Stimulated activated CD8-positive, alpha-beta memory T cell treated with anti-CD3 and anti-CD28 coated beads, Interleukin-4, amount 100 ng/mL, for 4 hours (primary cell): ENCODE results near the gene LRRC74B.

Experiments
- DNase-seq, 2 donors: peaks; one replicate each; pipeline ENCODE4 v3.0.0-alpha.2; 2020; ENCODE audit warnings: low read depth in 2 of 2, low spot score in 1 of 2

The LRRC74B gene

DNA sequence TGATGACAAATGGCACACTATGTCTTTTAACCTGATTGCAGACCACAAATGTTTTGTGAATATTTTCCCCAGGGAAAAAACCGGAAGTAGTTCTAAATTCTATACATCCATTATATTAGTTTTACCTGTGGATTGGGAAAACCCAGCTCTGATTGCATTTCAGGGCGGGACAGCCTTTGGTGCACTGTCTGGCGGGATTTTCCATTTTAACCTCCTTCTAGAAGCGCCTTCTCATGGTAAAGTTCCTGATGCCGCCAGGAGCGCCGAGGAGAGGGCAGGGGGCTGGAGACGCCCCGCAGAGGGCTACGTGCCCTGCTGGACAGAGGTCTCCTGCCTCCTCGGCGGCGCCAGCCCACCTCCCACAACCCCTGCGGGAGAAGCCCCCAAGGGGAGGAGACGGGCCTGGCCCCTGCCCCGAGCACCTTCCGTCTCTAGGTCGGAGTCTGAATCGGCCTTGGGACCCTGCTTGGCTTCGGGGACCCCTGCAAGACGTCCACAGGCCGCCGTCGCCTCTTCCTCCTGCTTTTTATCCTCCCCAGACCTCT lies 32.0 kb upstream of the LRRC74B start:
- DNase-seq: no peak

DNA sequence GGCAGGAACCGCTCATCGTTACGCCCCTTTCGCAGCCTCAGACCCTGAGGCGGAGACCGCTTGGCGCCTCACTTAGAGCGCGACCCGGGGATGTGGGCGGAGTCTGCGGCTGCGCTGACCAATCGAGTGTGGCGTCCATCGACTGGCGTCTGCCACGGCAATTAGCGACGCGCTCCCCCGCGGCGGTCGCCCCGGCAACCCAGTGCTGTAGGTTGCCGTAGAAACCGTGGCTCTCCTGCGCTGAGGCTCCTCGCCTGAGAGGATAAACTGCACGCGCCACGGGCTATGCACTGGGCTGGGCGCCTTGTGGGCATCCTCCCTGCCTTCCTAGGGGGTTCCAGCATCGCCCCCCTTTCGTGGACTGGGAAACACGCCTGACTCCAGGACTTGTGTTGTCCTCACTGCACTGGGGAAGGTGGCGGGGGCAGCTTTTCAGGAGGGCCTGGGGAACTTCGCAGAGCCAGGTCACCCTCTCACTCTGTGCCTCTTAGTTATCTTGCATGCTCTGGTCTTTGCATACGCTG lies 31.5 kb upstream of the LRRC74B start:
- DNase-seq: peak; percentile 22 to 76

- DNase-seq: no peak
These were observed 30.9 kb upstream of the LRRC74B start, which contains the start of gene P2RX6 for GRCh38 chr22:21014726-21015465. Gene P2RX6 (plus strand): TSS chr22:21015165. CDS start chr22:21015175, 10 bp downstream.

DNA sequence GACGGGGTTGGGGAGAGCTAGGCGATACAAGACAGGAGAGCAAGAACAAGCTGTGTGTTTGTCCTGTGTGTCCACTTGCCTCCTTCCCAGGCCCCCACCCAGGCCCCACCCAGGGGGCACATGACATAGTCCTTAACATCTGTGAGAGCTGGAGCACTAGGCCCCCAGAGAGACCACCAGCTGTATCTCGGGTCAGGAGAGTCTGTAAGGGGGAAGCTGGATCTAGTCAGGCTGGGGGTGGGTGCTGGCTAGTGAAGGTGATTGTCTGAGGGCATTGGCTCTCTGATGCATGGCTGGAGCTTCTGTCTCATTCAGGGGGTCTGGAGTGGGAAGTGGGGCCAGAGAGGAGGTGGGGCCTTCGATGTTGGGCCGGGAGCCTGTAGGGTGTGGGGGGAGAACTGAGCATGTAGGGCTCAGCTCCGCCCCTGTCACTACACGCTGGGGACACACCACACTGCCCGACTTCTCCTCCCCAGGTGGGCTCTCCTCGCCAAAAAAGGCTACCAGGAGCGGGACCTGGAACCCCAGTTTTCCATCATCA lies 30.2 kb upstream of the LRRC74B start:
- DNase-seq: no peak

GRCh38 chr22:21016644-21017420 lies 28.9 kb upstream of the LRRC74B start:
- no peak for DNase-seq

GRCh38 chr22:21018314-21018713 lies 27.4 kb upstream of the LRRC74B start:
- DNase-seq: no peak

DNA sequence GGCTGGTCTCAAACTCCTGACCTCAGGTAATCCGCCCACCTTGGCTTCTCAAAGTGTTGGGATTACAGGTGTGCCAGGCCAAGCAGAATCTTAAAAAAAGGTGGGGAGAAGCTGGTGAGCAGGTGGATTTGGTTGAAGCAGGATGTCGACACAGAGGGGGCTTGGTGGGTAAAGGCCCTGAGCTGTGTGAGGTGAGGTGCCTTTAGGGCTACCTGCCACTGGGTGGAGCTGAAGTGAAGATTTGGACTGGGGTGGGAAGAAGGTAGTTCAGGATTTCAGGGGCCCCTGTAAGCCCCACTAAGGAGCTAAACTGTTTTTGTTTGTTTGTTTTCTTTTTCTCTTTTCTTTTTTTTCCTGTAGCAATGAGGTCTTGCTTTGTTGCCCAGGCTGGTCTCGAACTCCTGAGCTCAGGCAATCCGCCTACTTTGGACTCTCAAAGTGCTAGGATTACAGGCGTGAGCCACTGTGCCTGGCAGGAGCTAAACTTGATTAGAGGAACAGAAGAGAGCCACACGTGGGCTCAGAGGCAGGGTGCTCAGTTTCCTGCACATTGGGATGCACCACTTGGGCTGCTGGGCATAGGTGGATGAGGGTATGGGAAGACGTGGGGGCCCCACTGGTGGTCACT lies 24.8 kb upstream of the LRRC74B start:
- DNase-seq: no peak

- no peak for DNase-seq
These were observed 23.2 kb upstream of the LRRC74B start for GRCh38 chr22:21022507-21022906.

DNA sequence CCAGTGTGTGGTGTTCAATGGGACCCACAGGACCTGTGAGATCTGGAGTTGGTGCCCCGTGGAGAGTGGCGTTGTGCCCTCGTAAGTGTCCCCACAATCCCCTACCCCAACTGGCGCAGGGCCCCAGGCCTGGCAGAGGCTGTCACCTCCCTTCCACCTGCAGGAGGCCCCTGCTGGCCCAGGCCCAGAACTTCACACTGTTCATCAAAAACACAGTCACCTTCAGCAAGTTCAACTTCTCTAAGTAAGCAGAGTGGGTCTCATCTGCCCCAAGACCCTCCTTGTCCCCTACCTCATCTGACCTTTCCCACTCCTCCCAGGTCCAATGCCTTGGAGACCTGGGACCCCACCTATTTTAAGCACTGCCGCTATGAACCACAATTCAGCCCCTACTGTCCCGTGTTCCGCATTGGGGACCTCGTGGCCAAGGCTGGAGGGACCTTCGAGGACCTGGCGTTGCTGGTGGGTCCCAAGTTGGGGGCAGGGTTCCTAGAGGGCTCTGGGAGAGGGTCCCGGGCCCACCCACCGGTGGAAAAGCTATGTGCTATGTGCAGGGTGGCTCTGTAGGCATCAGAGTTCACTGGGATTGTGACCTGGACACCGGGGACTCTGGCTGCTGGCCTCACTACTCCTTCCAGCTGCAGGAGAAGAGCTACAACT lies 22.7 kb upstream of the LRRC74B start:
- no peak for DNase-seq

GRCh38 chr22:21025266-21025665 lies 20.5 kb upstream of the LRRC74B start:
- peak in 1 of 2 donors; percentile 16 for DNase-seq

- DNase-seq: no peak
These were observed 19.7 kb upstream of the LRRC74B start for GRCh38 chr22:21025763-21026755.

GRCh38 chr22:21026783-21027692 lies 18.7 kb upstream of the LRRC74B start:
- no peak for DNase-seq

DNA sequence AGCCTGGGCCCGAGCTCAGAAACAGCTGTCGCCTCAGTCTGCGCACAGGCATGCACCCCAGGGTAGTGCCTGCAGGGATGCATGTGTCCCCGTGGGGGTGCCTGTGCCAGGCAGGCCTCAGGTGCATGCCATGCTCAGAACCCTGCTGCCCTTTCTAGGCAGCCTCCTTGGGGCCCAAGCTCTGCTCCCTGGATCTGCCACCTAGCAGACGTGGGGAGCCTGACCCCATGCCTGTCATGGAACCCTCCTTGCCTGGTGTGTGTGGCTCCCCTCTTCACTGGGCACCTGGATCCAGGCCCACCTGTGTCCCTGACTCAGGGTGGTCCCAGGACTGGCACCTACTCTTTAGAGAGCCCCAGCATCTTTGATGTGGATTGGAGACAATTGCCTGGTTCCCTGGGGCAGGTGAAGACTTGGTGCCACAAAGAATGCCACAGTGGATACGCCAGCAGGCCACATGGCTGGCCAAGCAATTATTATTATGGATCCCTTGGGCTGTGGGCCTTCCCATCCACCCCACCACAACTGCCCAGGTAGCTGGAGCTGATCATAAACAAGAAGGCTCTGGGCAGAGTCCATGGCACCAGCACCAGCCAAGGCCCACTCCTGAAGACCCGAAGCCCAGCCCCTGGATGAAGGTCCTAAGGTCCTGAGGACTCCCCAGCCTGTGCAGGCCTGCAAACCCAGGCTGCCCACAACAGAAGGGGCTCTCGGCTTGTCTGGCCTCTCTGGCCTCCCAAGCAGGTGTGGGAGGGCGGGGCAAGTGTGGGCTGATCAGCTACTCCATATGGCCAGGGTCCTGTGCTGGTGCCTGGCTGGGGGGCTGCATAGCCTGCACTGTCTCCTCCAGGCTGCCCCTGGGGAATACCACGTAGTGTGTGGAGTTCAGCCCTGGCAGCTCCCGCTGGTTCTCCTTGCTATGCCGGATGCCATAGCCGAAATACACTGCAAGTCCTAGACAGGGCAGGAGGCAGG lies 17.2 kb upstream of the LRRC74B start:
- DNase-seq: no peak

DNA sequence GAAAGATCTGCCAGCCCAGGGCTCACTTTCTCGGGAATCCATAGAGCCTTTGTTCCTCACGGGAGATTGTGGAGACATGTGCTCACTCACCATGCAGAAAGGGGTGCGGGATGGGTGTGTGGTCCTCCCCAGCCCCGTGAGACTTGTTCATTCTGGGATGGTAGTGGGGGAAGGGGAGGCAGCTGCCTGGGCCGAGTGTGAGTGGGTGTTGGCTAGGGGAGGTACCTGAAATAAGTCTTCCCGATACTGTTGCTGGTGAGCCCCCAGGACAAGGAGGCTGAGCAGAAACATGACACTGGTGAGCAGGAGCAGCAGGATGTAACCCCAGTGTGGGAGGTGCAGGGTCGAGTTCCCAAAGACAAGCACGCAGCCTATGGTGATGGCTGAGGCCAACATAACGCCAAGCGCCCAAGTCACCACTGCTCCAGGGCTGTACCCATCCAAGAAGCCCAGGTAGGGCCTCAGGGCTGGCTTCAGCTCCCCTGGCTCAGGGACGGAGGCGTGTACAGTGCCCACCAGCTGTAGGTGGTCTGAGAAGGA lies 16.2 kb upstream of the LRRC74B start:
- no peak for DNase-seq

GRCh38 chr22:21030032-21030431 lies 15.7 kb upstream of the LRRC74B start:
- no peak for DNase-seq

DNA sequence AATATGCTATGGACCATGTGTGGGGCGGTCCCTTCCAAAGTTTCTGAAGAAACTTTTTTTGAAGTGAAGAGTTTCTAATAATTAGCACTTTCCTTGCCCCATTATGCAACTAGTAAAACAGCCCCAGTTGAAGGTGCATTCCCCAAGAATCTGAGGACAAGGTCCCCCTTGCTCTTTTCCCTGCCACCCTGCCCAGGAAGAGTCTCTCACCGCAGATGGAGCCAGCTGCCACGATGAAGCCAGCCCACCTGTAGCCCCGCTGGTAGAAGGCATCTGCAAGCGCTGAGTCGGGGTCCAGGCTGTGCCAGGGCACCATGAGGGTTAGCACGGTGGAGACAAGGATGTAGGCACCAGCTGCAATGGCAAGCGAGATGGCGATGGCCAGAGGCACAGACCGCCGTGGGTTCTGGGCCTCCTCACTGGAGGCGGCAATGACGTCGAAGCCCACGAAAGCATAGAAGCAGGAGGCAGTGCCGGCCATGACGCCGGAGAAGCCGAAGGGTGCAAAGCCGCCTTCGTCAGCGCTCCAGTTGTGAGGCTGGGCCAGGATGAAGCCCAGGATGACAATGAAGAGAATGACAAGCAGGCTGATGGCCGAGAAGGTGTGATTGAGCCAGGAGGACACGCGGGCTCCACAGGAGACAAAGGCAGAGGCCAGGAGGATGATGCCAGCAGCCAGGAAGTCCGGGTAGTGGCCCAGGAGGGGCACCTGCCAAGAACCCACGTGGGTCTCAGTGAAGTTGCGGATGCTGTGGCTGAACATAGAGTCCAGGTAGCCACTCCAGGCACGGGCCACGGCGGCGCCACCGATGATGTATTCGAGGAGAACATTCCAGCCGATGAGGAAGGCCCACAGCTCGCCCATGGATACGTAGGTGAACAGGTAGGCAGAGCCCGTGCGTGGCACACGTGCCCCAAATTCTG lies 14.9 kb upstream of the LRRC74B start:
- DNase-seq: no peak
